SJSA1 (cell line): ENCODE data around the gene MAJIN. TPM values are rescaled to one million over a fixed set of nuclear protein-coding genes. Genes with fewer than 3 reads are reported as not detected.
"Not testable (repeated sequence)": the region's sequence is repeated elsewhere in the genome, so short reads cannot be mapped to it uniquely, and the experiment has no call there.

Experiments
- DNase-seq, 2 experiments: peaks; one replicate each; pipeline ENCODE4 v3.0.0-alpha.2; 2015 to 2020; ENCODE audit warnings: low spot score in 2 of 2, low read depth in 1 of 2
- H3K27ac ChIP-seq: fragments of 250-450 bp; sonication (Bioruptor Pico); 2 replicates; pipeline ENCODE4 v1.5.1; 2020; ENCODE audit warnings: mild to moderate bottlenecking, moderate library complexity
- H3K27me3 ChIP-seq: fragments of 250-450 bp; sonication (Bioruptor Pico); replicated peaks from 2 replicates; pipeline ENCODE4 v1.5.1; 2020; ENCODE audit warnings: mild to moderate bottlenecking, moderate library complexity
- H3K36me3 ChIP-seq: fragments of 250-450 bp; sonication (Bioruptor Pico); 2 replicates; pipeline ENCODE4 v1.5.1; 2020; ENCODE audit warnings: mild to moderate bottlenecking
- H3K4me1 ChIP-seq: fragments of 250-450 bp; sonication (Bioruptor Pico); replicated peaks from 2 replicates; pipeline ENCODE4 v1.6.1; 2021; ENCODE audit warnings: mild to moderate bottlenecking
- H3K4me3 ChIP-seq: fragments of 250-450 bp; sonication (Bioruptor Pico); 2 replicates; pipeline ENCODE4 v1.5.1; 2020; ENCODE audit warnings: mild to moderate bottlenecking
- H3K9me3 ChIP-seq: fragments of 250-450 bp; sonication (Bioruptor Pico); replicated peaks from 2 replicates; pipeline ENCODE4 v1.5.1; 2020; ENCODE audit warnings: mild to moderate bottlenecking
- total RNA-seq: library from RNA; depleted of rRNA; stranded (reverse); fragments of >200 nt; shearing (Covaris generic); gene quantifications from 2 replicates; pipeline ENCODE4 v1.2.3, GENCODE V29; 2014

The MAJIN gene
- total RNA-seq, 1 experiment from 2014 or later, result not detected

- Histone ChIP-seq H3K4me3 (no peak overlapping the region), H3K27ac (no peak overlapping the region), H3K27me3 (no peaks in the 10 kb centered on the region), H3K4me1 (peaks cover 16% of the 10 kb centered on the region), H3K9me3 (no peaks in the 10 kb centered on the region), H3K36me3 (no peaks in the 10 kb centered on the region)
- DNase-seq, result no peak
Measured at GRCh38 chr11:65002706-65003105, 30.8 kb upstream of the MAJIN start.

DNA sequence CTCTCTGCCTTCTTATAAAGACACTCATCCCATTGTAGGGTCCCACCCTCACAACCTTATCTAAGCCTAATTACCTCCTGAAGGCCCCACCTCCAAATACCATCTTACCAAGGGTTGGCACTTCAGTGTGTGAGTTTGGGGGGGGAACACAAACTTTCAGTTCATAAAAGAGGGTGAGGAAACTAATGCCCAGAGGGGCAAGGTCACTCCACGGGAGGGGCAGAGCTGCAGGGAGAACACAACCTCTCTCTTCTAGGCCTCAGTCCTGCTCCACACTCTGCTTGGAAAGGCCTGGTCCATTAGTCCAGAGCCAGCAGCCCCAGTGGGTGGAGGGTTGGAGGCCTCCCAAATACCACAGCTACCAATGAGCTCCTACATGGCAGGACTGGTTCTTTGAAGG lies 27.6 kb upstream of the MAJIN start:
- Histone ChIP-seq H3K27ac (no peak overlapping the region), H3K27me3 (no peaks in the 10 kb centered on the region), H3K36me3 (no peaks in the 10 kb centered on the region), H3K4me1 (peaks cover 10% of the 10 kb centered on the region), H3K9me3 (no peaks in the 10 kb centered on the region), H3K4me3 (no peak overlapping the region)
- DNase-seq, result no peak

- H3K4me3 ChIP-seq, result no peak overlapping the region
- H3K36me3 ChIP-seq, result no peaks in the 10 kb centered on the region
- no peaks in the 10 kb centered on the region for H3K27me3 ChIP-seq
- no peak for DNase-seq
- no peaks in the 10 kb centered on the region for H3K9me3 ChIP-seq
- H3K27ac ChIP-seq, result no peak overlapping the region
- H3K4me1 ChIP-seq, result peaks cover 10% of the 10 kb centered on the region
Measured at GRCh38 chr11:64998690-64999431, 27.0 kb upstream of the MAJIN start.

- no peak overlapping the region for H3K4me3 ChIP-seq
- no peaks in the 10 kb centered on the region for H3K36me3 ChIP-seq
- no peaks in the 10 kb centered on the region for H3K27me3 ChIP-seq
- H3K4me1 ChIP-seq, result peaks cover 10% of the 10 kb centered on the region
- H3K9me3 ChIP-seq, result no peaks in the 10 kb centered on the region
- no peak for DNase-seq
- no peak overlapping the region for H3K27ac ChIP-seq
Measured at GRCh38 chr11:64998141-64998540, 26.2 kb upstream of the MAJIN start.

DNA sequence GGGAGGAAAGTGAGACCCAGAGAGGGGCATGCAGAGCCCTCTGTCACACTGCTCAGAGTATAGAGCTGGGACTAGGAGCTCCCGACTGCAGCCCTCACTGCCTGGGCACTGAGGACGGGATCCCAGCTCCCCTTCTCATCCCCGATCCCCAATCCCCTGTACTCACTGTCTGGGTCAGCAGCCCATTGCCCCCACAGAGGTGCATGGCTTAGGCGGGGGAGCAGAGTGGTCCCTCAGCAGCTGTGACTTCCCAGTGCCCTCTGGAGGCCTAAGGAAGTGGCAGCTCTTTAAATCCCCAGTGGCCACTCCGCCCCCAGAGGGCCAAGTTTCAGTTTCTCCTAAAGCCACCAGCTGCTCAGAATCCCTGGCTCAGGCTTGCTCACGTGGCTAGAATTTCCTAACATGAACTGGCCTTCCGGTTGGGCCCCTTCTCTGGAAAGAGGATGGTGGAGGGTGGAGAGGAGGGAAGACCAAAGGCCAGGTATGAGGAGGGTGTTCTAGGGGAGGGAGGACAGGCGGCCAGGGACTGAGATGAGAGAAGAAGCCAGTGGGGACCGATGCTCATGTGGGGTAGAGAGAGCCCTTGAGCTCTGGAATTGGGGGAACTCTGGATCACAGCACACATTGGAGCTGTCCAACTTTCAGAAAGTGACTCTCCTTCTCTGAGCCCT lies 24.9 kb upstream of the MAJIN start, which contains the start of gene BATF2:
TSS of gene BATF2 (minus strand) at position 262 of the 671 bp plus-strand sequence. CDS start at position 205, 57 bp downstream.
- Histone ChIP-seq H3K27me3 (no peaks in the 10 kb centered on the region), H3K27ac (no peak within 1 kb of the TSS), H3K4me1 (peaks cover 10% of the 10 kb centered on the region), H3K36me3 (no peaks in the 10 kb centered on the region), H3K4me3 (no peak within 1 kb of the TSS), H3K9me3 (no peaks in the 10 kb centered on the region)
- peak; percentile 49 to 77 for DNase-seq

DNA sequence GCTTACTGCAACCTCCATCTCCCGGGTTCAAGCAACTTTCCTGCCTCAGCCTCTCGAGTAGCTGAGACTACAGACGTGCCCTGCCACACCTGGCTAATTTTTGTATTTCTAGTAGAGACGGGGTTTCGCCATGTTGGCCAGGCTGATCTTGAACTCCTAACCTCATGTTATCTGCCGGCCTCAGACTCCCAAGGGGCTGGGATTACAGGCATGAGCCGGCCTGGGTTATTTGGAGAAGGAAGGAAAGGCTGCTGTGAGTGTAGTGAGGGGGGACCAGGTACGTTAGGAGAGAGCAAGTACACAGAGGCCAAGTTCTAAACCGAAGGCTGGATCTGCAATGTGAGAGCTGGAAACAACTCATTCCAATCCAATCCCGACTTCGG lies 24.4 kb upstream of the MAJIN start:
- no peaks in the 10 kb centered on the region for H3K36me3 ChIP-seq
- peaks cover 10% of the 10 kb centered on the region for H3K4me1 ChIP-seq
- DNase-seq, result no peak
- no peak overlapping the region for H3K4me3 ChIP-seq
- H3K27me3 ChIP-seq, result no peaks in the 10 kb centered on the region
- no peaks in the 10 kb centered on the region for H3K9me3 ChIP-seq
- no peak overlapping the region for H3K27ac ChIP-seq

DNA sequence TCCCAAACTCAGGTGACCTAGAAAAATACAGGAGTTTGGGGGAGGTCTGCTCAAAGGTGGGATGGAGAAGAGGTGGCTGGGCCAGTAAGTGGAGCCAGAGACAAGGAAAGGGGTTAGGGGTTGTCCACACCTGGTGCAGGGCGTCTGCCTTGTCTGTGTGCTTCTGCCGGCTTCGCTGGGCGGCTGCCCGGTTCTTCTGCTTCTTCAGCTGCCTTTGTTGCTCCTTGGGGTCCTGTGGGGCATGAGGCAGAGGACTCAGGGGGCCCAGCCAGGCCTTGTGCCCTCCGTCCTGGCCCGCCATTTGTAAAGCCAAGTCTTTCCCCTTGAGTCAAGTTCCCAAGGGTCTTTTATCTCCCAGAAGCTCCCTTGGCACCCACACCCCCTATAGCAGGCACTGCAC lies 22.4 kb upstream of the MAJIN start:
- Histone ChIP-seq H3K4me3 (no peak overlapping the region), H3K27me3 (no peaks in the 10 kb centered on the region), H3K27ac (no peak overlapping the region), H3K4me1 (peaks cover 21% of the 10 kb centered on the region), H3K9me3 (no peaks in the 10 kb centered on the region), H3K36me3 (no peaks in the 10 kb centered on the region)
- no peak for DNase-seq

GRCh38 chr11:64990222-64990923 lies 18.5 kb upstream of the MAJIN start:
- peaks cover 11% of the 10 kb centered on the region for H3K4me1 ChIP-seq
- no peaks in the 10 kb centered on the region for H3K27me3 ChIP-seq
- no peak overlapping the region for H3K27ac ChIP-seq
- no peaks in the 10 kb centered on the region for H3K9me3 ChIP-seq
- H3K36me3 ChIP-seq, result no peaks in the 10 kb centered on the region
- no peak overlapping the region for H3K4me3 ChIP-seq
- DNase-seq, result no peak

GRCh38 chr11:64989416-64989815 lies 17.5 kb upstream of the MAJIN start:
- no peak for DNase-seq
- no peak overlapping the region for H3K4me3 ChIP-seq
- H3K4me1 ChIP-seq, result peaks cover 11% of the 10 kb centered on the region
- H3K36me3 ChIP-seq, result no peaks in the 10 kb centered on the region
- H3K27me3 ChIP-seq, result no peaks in the 10 kb centered on the region
- H3K27ac ChIP-seq, result no peak overlapping the region
- no peaks in the 10 kb centered on the region for H3K9me3 ChIP-seq

- no peaks in the 10 kb centered on the region for H3K36me3 ChIP-seq
- peaks cover 11% of the 10 kb centered on the region for H3K4me1 ChIP-seq
- H3K27me3 ChIP-seq, result no peaks in the 10 kb centered on the region
- no peaks in the 10 kb centered on the region for H3K9me3 ChIP-seq
- no peak for DNase-seq
- H3K27ac ChIP-seq, result no peak overlapping the region
- no peak overlapping the region for H3K4me3 ChIP-seq
Measured at GRCh38 chr11:64987998-64988854, 16.3 kb upstream of the MAJIN start.

DNA sequence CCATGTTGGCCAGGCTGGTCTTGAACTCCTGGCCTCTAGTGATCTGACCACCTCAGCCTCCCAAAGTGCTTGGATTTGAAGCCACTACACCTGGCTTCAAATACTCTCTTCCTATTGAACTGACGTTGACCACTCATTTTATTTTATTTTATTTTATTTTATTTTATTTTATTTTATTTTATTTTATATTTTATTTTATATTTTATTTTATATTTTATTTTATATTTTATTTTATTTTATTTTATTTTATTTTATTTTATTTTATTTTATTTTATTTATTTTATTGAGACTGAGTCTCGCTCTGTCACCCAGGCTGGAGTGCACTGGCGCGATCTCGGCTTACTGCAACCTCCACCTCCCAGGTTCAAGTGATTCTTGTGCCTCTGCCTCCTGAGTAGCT lies 11.4 kb upstream of the MAJIN start:
- H3K36me3 ChIP-seq, H3K27ac ChIP-seq, H3K9me3 ChIP-seq, H3K4me3 ChIP-seq, H3K4me1 ChIP-seq, DNase-seq: not testable (repeated sequence)
- H3K27me3 ChIP-seq, result peaks cover 20% of the 10 kb centered on the region

DNA sequence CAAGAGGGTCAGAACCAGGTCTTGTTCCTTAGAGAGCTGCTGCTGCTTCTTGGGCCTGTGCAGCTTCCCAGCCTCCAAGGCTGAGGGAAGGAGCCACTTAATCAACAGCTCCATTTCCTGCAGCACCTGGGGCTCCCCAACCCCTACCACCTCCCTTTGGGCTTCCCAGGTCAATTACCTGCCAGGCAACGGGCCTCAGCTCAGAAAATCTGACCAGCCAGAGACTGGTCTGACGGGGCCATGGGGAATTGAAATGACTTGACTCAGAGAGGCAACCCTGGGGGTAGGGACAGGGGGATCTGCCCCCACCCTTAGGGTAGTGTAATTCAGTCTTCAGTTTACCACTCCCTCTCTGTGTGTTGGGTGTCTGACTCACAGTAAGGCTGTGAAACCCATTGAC lies 4.7 kb upstream of the MAJIN start:
- Histone ChIP-seq H3K4me3 (no peak overlapping the region), H3K27ac (no peak overlapping the region), H3K4me1 (0 out of 2 replicates have a peak, but pooled peaks cover 3% of the 10 kb centered on the region), H3K27me3 (peaks cover 20% of the 10 kb centered on the region), H3K36me3 (no peaks in the 10 kb centered on the region), H3K9me3 (peaks cover 5% of the 10 kb centered on the region; the same call in 1 of the 2 replicates)
- no peak for DNase-seq

- Histone ChIP-seq H3K27me3 (peaks cover 16% of the 10 kb centered on the region), H3K4me1 (0 out of 2 replicates have a peak, but pooled peaks cover 3% of the 10 kb centered on the region), H3K4me3 (no peak overlapping the region), H3K27ac (no peak overlapping the region), H3K9me3 (peaks cover 5% of the 10 kb centered on the region; the same call in 1 of the 2 replicates), H3K36me3 (no peaks in the 10 kb centered on the region)
- DNase-seq, result no peak
Measured at GRCh38 chr11:64974124-64974523, 2.2 kb upstream of the MAJIN start.
